HG02588 (cell line): ENCODE results near the gene PKN2.

ENCODE experiments used
- ATAC-seq: cut with Tn5 transposase; IDR thresholded peaks from one replicate; pipeline ENCODE4 v1.9.1; 2021; ENCODE audit warnings: mild to moderate bottlenecking, moderate library complexity; ENCODE audit not compliant: unreplicated experiment

Gene PKN2

DNA sequence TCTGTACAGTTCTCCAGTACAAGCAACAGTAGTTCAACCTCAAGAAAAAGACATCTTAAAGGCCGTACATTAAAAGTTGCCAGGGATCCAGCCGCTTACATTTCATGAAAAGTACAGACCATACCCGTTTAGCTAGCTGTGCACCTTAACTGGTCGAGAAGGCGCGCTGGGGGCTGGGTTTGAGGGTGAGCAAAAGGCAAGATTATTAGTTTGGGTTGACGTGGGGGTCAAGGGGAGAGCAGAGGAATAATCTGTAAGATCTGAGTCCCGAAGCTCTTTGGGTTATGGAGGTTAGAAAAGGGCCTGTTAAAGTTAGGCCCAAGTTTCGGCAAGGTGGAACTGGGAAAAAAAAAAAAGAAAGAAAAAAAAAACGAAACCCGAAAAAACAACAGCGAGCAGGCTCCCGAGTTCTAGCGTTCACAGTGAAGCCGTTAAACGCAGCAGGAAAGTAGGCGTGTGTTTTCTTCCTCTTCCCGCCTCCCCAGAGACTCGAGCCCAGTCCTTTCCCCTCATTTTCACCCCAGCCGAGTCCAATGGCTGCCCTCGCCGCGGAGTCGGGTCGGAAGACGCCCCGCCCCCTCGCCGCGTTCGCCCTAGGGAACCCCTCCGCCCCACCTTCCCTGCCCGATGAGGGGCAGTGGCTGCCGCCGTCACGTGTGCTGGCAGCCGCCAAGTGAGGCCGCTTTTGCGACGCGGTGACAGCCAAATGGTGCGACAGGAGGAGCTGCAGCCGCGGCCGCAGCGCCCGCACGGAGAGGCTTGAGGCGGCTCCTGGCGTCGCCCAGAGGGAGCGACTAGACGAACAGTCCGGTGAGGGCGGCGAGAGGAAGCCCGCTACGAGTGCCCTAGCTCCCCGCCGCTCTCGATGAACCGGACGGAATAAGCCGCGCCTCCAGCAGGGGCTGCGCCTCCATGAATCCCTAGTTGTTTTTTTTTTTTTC, at the start of gene PKN2:
Gene PKN2, plus strand, starts transcription at position 733 of the 941 bp plus-strand sequence. CDS start 308 bp downstream, outside the sequence.
- ATAC-seq: peak; percentile 89

DNA sequence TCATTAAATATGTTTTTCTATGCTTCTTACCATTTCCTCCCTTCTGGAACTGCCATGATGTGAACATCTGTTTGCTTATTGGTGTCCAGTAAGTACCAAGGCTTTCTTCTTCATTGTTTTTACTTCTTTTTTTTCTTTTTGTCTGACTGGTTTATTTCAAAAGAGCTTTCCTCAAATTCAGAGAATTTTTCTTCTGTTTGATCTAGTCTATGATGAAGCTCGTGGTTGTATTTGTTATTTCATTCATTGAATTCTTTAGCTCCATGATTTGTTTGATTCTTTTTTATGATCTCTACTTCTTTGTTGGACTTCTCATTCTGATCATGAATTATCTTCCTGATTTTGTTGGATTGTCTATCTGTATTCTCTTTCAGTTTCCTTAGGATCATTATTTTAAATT, 49.5 kb upstream of the PKN2 start:
- ATAC-seq: no peak

DNA sequence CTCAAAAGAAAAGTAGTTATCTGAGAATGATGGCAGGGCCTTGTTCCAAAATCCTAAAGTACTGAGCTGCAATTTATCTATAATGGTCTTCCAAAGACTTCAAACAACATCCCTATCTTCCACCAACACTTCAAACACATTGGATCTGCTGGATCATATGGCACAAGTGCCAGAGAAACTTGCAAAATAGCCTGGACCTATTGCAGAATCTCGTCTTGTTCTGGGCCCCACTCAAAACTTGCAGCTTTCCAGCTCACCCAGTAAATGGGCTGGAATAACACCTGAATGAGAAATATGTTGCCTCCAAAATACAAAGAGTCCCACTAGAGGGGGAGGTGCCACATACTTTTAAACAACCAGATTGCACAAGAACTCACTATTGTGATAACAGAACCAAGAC, 44.0 kb upstream of the PKN2 start:
- ATAC-seq: no peak

DNA sequence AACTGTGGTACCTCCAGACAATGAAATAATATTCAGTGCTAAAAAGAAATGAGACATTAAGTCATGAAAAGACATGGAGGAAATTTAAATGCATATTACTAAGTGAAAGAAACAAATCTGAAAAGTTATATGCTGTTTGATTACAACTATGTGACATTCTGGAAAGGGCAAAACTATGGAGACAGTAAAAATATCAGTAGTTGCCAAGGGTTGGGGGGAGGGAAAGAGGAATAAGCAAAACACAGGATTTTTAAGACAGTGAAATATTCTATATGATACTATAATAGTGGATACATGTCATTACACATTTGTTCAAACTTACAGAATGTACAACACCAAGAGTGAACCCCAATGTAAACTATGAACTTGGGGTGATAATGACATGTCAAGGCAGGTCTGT, 38.2 kb upstream of the PKN2 start:
- no peak for ATAC-seq

DNA sequence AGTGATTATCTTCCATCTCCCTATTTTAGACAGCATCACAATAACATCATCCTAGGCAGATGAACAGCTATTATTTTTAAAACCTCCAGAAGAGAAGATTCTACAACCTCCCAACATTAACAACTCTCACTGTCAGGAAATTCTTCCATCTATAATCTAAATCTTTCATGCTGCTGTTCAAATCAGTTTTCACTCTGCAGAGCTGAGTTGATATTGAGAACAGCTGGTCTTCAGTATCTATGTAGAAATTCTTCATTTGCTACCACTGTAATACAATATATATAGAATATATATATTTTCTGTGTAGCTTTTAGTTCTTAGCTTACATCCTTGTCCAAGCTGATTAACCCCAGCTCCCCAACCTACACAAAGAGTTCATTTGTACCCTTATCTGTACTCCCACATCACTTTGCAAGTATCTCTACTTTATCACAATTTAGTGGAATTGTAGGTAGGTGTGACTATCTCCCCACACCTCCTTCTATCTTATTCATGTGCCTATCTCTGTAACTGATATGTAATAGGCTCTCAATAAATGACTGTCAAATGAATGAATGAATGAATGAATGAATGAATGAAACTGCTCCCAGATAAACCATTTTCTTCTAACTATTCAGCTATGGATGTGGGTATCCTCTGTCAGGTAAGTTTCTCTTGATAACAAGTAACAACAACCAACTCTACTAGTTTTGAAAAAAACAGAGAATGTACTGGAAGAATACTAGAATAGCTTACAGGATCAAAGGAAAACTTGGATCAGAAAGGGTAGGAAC, 37.4 kb upstream of the PKN2 start:
- ATAC-seq: no peak

DNA sequence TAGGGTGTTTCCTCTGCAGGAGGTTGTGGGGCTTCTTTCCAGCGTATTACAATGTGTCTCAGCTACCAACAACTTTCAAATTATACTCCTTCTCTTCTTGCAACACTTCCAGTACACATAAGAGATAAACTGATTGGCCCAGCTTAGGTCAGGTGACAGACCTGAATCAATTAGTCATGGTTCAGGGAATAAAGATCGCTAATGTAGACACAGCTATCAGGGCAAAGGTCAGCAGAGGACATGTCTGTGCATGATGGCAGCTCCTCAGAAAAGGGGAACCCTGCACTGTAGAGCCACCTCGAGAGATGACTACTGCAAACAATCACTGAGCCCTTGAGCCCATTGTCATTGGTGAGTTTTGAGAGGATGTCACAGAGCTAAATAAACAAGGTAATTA, 36.8 kb upstream of the PKN2 start:
- ATAC-seq: peak; percentile 67

DNA sequence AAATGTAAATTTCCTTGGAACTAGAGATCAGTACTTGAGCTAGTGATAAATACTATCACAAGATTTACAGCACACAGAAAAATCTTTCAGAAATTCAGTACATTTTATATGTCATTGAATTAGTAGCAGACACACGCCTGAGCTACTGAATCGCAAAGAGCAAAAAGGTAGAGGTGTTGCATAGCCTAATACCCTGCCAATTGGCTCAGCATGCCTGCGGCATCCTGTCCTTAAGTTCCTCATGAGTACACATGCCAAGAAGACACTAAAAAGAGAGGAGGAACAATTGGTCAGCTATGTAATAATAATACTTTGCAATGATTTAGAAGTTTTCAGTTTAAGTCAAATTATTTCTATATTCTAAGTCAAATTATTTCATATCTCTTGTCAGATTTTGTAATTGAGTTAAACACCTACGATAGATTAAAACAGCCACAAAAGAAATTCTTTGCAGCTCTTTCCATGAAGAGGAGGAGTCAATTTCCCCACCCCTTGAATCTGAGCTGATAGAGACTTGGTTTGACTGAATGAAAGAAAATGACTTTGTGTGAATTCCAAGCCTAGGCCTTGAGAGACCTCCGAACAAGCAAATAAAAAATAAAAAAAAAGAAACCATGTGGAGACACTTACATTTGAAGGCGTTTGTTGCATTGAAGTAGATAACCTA, 36.2 kb upstream of the PKN2 start:
- ATAC-seq: no peak

DNA sequence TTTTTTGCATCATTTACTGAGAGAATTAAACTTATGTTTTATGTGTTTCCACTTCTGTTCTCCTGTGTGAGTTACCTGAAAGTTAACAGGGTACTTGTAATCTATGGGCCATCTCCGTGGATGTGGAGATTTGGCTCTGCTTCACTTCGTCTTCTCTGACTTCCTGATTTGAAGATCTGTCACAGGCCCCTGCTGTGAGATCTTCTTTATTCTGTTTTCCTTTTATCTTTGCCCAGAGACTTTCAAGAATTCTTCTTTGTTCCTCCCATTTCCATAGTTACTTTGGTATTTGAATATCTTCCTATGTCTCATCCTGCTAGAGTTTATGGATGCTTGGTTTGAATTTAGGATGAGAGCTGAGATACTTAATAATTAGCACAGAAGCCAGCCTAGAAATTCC, 35.4 kb upstream of the PKN2 start:
- no peak for ATAC-seq

DNA sequence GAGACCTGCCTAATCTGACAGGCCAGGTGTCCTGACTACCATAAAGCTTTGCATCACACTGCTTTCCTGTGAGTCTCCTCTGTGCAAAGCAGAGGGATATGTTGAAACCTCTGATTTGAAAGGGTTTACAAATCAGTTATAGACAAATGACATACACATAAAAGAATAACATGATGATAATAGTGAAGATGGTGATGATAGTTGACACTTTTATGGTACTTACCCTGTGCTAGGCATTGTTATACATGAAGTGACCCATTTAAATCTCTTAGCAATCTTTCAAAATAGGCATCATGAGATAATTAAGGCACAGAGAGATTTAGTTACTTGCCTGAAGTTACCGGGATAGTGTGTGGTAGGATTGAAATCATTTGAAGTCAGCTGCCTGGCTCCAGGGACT, 34.1 kb upstream of the PKN2 start:
- ATAC-seq: no peak

DNA sequence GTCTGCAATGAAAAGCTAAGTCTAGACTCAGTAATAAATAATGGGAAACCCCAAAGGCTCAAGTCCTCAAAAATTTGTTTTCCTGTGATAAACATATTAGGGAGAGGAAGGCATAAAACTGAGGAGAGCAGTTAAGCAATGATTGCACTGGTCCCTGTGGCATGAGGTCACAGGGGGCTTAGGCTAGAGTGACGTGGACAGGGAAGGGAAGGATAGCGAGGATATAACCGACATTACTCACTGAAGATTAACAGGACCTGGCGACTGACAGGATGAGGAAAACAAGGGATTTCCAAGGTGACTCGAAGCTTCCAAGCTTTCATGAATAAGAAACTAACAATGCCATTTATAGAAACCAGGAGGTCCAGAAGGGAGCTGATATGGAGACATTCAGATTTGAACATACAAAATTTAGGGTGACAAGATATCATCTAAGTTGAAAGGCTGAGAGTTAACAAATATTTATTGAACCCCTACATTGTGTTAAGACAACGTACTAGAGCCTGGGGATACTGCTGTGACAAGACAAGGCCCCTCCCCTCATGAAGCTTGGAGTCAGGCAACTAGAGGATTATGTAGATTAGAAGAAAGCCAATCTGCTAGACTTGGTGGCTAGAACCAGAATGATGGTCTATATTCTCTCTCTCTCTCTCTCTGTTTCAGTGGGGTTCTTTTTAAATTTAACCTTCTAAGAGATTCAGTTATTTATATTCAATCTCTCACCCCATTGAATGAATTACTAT, 33.2 kb upstream of the PKN2 start:
- ATAC-seq: no peak

DNA sequence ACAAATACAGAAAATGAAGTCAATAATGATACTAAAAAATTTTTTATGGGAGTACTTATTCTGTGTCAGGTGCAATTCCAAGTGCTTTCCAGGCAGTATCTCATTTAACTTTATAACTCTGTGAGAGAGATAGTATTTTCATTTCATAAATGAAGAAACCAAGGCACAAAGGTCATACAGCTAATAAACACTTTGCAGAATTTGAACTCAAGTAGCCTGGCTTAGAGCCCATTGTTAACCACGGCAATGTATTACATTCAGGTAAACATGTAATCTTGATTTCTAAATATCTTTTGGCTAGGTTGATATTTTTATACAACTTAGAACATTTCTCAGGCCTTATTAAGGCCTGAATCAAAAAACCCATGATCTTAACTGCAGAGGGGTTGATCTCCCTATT, 28.9 kb upstream of the PKN2 start:
- no peak for ATAC-seq

DNA sequence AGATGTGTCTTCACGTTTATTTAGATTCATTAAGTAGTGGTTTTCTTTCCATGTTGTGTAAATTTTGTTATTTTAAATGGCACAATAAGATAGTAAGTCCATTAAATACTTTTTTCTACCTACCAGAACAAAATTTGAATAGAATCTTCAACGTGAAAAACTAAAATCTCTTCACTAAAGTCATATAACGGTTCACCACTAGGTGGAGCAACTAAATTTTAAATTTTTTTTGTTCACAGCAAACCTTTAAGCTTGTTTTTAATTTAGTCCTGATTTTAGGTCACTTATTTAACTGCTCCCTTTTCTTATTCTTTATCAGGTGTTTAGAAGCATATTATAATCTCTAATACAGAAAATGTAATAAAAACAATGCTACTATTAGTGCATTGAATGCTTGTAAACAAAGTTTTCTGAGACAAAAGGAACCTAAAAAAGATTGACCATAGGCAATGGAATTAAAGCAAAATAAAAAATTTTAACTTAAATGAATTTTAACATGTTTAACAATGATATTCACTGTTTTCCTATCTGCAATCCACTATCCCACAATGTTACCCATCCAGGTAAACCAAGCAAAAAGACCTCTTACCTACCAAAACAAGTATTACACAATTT, 28.3 kb upstream of the PKN2 start:
- ATAC-seq: no peak

DNA sequence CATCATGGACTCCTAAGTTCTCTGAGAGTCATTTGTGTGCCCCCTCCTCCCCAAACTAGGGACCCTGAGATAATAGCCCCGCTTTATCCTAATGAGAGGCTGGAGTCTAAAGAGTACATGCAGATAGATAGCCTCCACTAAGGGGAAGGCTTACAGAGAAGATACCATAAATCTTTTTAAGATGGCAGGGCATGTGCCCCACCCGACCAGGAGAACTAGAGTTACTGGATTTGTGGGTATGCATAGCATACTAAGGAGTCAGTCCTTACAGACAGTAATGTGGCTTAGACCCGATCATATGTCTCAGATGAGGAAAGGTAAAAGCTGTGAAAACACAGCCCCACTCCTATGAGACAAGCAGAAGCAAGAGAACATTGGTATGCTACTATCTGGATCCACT, 25.7 kb upstream of the PKN2 start:
- ATAC-seq: no peak

DNA sequence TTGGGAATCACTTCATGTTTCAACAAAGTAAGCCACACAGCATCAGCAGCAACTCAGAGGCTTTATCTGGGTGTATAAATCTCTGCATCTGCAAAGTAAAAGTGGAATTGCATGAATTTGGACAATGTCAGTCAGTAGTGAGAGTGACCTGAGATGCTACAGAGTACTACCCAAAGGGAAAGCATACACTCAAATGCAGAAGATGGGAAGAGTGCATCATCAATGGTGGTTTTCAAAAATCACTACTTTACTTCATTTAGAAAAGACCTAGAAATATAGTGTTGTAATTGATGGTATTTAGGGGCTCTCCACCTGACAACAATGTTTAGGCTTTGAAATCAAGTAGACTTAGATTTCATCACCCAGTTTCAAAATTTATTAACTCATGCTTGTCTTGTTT, 24.5 kb upstream of the PKN2 start:
- ATAC-seq: no peak

DNA sequence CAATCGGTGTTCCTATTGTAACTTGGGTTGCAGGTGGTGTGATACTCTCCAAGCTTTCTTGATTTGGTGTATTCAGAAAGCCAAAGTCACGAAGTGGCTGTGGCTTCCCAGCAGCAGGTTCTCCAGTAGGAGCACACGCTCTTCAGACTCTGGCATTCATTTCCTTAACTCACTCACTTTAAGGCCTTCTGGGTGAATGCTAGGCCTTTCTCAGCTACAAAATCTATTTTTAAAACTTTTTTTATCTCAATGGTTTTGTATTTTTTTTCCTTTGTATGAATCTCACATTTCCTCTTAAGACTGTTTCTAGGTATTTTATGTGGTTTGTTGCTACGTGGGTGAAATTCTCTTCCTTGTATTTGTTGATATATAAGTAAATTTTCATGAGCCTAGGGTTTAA, 22.9 kb upstream of the PKN2 start:
- no peak for ATAC-seq

DNA sequence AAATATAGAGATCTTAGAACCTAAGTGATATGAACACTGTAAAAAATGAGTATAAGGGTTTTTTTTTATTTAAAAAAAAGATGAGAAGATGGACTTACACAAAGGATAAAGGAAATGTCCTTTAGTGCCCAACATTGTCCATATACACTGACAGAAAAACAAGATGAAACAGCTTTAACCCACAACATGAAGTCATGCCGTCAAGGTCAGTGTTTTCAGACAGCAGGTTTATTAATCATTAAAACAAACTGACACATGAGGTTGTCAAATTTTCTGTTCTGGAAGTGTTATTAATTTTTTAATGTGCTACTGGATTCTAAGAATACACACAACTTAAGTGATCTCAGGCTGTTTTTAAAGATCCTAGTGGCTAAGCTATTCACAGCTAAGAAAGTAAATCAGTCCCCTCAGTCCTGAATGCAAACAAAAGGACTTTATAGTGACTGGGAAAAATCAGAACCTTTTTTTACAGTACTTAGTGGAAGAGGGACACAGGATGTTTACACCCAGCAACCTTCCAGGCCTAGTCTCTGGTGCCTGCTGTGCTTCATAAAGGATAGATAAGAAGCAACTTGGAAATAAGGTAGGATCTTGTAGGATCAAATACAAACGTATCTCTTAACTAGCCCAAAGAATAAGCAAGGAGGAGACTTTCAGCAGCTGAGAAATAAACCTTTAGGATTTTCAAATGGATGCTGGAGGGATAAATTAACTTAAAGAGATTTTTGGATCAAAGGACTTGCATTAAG, 21.9 kb upstream of the PKN2 start:
- ATAC-seq: no peak

DNA sequence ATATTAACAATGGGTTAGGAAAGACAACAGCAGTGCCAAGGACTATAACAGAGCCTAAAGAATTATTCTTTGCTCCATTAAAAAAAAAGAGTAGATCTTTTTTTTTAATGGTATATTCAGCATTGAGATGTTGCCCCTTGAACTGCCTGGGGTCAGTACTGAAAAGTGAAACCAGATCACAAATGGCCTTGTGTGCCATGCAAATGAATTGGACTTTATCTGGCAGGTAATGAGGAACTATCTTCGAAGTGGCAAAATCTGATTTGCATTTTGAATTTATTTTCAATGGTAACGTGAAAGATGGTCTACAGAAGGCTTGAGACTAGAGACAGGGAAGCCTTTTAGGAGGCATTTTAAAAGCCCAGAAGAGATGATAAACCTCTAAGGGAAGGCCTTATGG, 21.4 kb upstream of the PKN2 start:
- peak; percentile 41 for ATAC-seq

DNA sequence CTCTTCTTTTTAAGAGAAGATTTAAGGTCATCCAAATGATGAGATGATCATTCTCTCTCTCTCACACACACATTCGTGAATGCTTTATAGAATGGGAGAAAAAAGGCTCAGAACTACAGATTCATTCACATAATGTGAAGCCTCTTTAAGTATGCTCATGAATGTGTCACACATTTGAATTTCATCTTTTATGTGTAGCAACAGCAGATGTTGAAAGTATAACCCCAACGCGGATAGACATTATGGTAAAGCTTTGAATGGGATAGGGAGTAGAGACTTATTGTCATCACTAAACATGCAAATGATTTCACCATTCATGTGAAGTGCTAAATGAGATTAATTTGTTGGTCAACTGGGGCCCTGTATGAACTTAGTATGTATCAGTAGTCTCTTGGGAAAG, 15.7 kb upstream of the PKN2 start:
- ATAC-seq: no peak

DNA sequence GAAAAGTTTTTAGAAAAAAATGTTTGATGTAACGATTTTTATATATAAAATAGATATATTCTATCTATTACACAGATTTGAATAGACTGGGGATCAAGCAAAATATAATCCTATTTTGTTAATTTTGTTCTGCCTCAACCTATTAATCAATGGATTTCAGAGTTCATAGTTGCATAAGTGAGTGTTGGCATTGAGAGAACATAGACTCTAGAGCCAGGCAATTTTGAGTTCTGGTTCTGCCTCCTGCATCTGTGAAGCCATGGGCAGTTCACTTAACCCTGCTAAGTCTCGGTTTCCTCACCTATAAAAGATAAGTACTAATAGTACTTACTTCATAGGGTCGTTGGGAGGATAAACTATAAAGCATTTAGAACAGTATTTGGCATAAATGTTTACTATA, 13.6 kb upstream of the PKN2 start:
- ATAC-seq: no peak

DNA sequence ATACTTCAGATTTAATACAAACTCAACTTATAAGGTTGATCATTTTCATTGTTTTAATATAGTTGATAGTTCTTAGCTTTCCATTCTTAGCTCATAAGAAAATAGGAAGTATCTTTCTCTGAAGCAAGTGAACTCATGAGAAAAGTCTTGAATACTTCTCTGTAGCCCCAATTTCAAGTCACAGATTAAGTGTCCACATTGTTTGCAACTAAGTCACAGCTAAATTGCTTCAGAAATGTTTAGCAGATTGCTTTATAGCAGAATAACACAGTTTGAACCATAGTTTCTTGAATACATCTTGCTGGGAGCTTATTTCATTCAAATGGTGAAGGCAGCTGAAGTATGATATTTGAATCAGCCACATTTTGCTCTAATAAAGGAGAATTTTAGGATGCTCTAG, 10.6 kb upstream of the PKN2 start:
- no peak for ATAC-seq
